GM19452 (cell line): Measurements from ENCODE around the gene BMP5.
A peak's percentile ranks its signal among the peaks of the same experiment; 100 is the strongest.

ENCODE experiments used
- ATAC-seq: cut with Tn5 transposase; IDR thresholded peaks from one replicate; pipeline ENCODE4 v1.9.1; 2021; ENCODE audit not compliant: unreplicated experiment

The BMP5 gene

GRCh38 chr6:55874316-55874715 lies 1.1 kb downstream of the BMP5 start:
- no peak for ATAC-seq

- no peak for ATAC-seq
Observed at GRCh38 chr6:55872866-55873265, 2.5 kb downstream of the BMP5 start.

- no peak for ATAC-seq
Observed at GRCh38 chr6:55870181-55870813, 5.1 kb downstream of the BMP5 start.

- ATAC-seq: no peak
Observed at GRCh38 chr6:55869674-55870073, 5.7 kb downstream of the BMP5 start.

GRCh38 chr6:55868771-55869479 lies 6.5 kb downstream of the BMP5 start:
- peak; percentile 92 for ATAC-seq

GRCh38 chr6:55868176-55868575 lies 7.2 kb downstream of the BMP5 start:
- no peak for ATAC-seq

- no peak for ATAC-seq
Observed at GRCh38 chr6:55866128-55866527, 9.3 kb downstream of the BMP5 start.

GRCh38 chr6:55853008-55854001 lies 22.1 kb downstream of the BMP5 start:
- ATAC-seq: no peak

- ATAC-seq: no peak
Observed at GRCh38 chr6:55841341-55841740, 34.0 kb downstream of the BMP5 start.

- ATAC-seq: no peak
Observed at GRCh38 chr6:55839080-55839479, 36.3 kb downstream of the BMP5 start.

GRCh38 chr6:55836945-55837344 lies 38.4 kb downstream of the BMP5 start:
- no peak for ATAC-seq

GRCh38 chr6:55836481-55836880 lies 38.9 kb downstream of the BMP5 start:
- no peak for ATAC-seq

GRCh38 chr6:55835220-55835619 lies 40.2 kb downstream of the BMP5 start:
- no peak for ATAC-seq

- ATAC-seq: peak; percentile 74
Observed at GRCh38 chr6:55833284-55833683, 42.1 kb downstream of the BMP5 start.

- no peak for ATAC-seq
Observed at GRCh38 chr6:55827818-55828522, 47.4 kb downstream of the BMP5 start.

GRCh38 chr6:55826941-55827340 lies 48.4 kb downstream of the BMP5 start:
- ATAC-seq: no peak

GRCh38 chr6:55825402-55826051 lies 49.9 kb downstream of the BMP5 start:
- ATAC-seq: no peak

GRCh38 chr6:55822815-55823214 lies 52.6 kb downstream of the BMP5 start:
- no peak for ATAC-seq

GRCh38 chr6:55822005-55822404 lies 53.4 kb downstream of the BMP5 start:
- ATAC-seq: no peak

GRCh38 chr6:55820696-55821095 lies 54.7 kb downstream of the BMP5 start:
- no peak for ATAC-seq
